ENCODE data around the gene HNRNPM.

The HNRNPM gene

GRCh38 chr19:8460516-8461298 is 15.9 kb downstream of the HNRNPM start:
- TF ChIP-seq CTCF (IDR thresholded peaks at IDR 0.05; ENCODE audit: low read depth, low read length) = no peak
- DNase-seq (ENCODE audit: extremely low read depth, low read depth) = peak; percentile 37

GRCh38 chr19:8461376-8461775 is 16.6 kb downstream of the HNRNPM start:
- DNase-seq (ENCODE audit: extremely low read depth, low read depth) = no peak
- TF ChIP-seq CTCF (IDR thresholded peaks at IDR 0.05; ENCODE audit: low read depth, low read length) = no peak

- no peak for TF ChIP-seq CTCF (IDR thresholded peaks at IDR 0.05; ENCODE audit: low read depth, low read length)
- no peak for DNase-seq (ENCODE audit: extremely low read depth, low read depth)
These were observed 17.1 kb downstream of the HNRNPM start for GRCh38 chr19:8461891-8462290.

- TF ChIP-seq CTCF (IDR thresholded peaks at IDR 0.05; ENCODE audit: low read depth, low read length) = no peak
- DNase-seq (ENCODE audit: extremely low read depth, low read depth) = no peak
These were observed 17.8 kb downstream of the HNRNPM start for GRCh38 chr19:8462571-8462970.

GRCh38 chr19:8463365-8463764 is 18.6 kb downstream of the HNRNPM start:
- no peak for TF ChIP-seq CTCF (IDR thresholded peaks at IDR 0.05; ENCODE audit: low read depth, low read length)
- no peak for DNase-seq (ENCODE audit: extremely low read depth, low read depth)

GRCh38 chr19:8466018-8466417 is 21.2 kb downstream of the HNRNPM start:
- no peak for TF ChIP-seq CTCF (IDR thresholded peaks at IDR 0.05; ENCODE audit: low read depth, low read length)
- DNase-seq (ENCODE audit: extremely low read depth, low read depth) = peak; percentile 31

- no peak for DNase-seq (ENCODE audit: extremely low read depth, low read depth)
- no peak for TF ChIP-seq CTCF (IDR thresholded peaks at IDR 0.05; ENCODE audit: low read depth, low read length)
These were observed 23.3 kb downstream of the HNRNPM start for GRCh38 chr19:8468124-8468523.
